T-helper 1 cell treated with Interleukin-12 subunit alpha and Interleukin-12 subunit beta and Interleukin-4 antibody, amounts not matched to agents 30 ng/mL and 1 ng/mL, for 36 hours (primary cell): ENCODE data around the gene DAB1. TPM values are rescaled to one million over a fixed set of nuclear protein-coding genes. Genes with fewer than 3 reads are reported as not detected.

Experiments
- intact Hi-C: fragments of 100-400 bp; cut with micrococcal nuclease; formaldehyde crosslinking; loops from one replicate; pipeline ENCODE4 v1.15.1; 2024
- total RNA-seq: library from RNA; stranded (reverse); gene quantifications from 2 replicates; pipeline ENCODE4 v1.2.3, GENCODE V29; 2022

DAB1 gene
- total RNA-seq, 1 donor from 2014 or later = 0.15 TPM

DNA sequence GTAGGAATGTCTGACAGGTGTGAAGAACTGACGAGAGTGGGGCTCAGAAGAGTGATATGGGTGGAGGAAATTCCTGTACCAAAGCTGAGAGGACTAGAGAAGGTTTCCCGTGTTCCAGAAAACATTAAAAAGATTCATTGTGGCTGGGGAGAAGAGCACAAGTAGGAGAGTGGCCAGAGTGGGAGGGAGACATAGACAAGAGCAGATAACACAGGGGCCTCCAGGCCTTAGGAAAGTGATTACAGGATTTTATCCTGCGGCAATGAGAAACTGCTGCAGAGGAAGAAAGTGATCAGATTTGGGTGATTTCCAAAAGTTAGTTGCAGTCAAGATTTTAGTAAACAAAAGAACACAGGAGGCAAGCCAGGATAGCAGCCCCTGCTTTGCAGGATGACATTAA lies 465.9 kb downstream of the DAB1 start:
- intact Hi-C loops = no loop called here

DNA sequence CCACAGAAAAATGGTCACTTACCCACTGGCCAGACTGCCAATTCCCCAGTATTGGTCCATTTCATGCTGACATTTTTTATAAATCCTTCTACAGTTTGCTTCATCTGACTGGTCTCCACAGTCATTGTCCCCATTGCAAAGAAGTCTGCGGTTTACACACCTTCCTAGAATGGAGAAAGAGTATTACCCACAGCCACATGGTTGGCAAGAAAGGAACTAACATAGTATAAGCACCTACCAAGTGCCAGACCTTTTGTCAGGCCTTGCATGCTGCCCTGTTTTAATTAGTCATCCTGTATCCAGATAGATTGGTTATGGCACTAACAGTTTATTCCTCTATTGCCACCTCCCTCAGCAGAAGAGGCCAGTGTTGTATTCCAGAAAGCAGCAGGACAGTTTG lies 469.2 kb downstream of the DAB1 start:
- intact Hi-C loops = no loop called here

DNA sequence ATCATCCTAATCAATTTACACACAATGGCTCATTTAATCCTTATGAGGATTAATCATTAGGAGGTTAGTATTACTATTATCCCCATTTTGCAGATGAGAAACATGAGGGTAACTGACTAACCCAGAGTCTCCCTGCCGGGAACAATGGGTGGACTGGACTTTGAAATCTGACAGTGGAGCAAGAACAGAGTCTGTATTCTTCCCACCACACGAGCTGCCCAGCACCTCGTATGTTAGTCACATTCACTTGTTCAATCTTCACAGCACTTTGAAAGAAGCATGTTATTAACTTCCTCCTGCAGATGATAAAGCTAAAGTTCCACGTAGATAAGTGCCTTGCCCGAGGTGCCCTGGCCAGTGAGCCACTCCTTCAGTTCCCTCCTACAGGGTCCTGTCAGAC lies 470.5 kb downstream of the DAB1 start:
- intact Hi-C loops = no loop called here

DNA sequence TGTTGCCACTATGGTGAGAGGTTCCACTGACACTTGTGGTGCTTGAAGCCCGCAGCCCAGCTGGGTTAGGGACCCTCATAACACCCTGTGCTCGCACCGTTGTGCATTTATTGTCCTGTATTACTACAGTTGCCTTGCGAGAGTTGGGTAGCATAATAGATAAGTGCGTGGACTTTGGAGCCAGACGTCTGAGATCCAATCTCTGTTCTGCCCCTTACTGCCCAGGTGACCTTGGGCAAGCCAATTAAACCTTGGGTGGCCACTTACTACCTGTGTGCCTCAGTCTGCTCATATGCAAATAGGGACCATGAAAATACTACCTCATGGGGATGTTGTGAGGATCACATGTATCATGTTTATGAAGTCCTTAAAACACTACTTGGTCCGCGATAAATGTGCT lies 471.4 kb downstream of the DAB1 start:
- intact Hi-C loops = no loop called here

DNA sequence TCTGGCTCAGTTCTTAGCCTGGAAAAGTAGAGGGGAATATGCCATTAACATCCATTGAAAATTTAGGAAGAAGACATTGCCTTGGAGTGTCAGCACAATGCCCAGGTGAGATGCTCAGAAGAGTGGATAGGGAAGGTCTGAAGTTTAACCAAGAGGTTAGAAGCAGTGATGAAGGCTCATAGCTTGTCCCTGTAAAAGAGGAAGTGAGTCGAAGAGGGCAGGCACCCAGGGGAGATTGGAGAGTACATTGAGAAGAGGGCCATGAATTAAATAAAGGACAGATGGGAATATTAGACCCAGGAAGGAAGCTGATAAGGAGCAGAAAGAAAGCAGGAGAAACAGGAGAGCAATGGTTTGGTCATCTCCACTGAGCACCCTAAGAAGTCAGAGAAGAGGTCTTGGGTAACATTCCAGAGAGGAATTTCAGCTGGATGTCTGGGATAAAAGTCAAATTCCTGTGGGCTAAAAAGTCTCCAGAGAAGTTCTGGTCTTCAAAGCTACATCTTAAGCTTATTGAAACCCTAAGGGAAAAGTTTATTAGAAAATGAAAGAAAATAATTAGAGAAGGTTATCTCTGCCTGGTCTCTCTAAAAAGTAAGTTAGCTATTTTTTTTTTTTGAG lies 475.3 kb downstream of the DAB1 start:
- intact Hi-C loops = no loop called here
